Measurements from ENCODE around the gene STAT1.

Gene STAT1

GRCh38 chr2:191030521-191031154 lies 16.7 kb upstream of the STAT1 start:
- DNase-seq, result no peak

GRCh38 chr2:191029280-191029950 lies 15.4 kb upstream of the STAT1 start:
- no peak for DNase-seq

GRCh38 chr2:191026377-191026776 lies 12.4 kb upstream of the STAT1 start:
- no peak for DNase-seq

- no peak for DNase-seq
These were observed 11.2 kb upstream of the STAT1 start for GRCh38 chr2:191025135-191025534.

- DNase-seq, result no peak
These were observed 9.3 kb upstream of the STAT1 start for GRCh38 chr2:191023235-191023679.

GRCh38 chr2:191020742-191021381 lies 6.9 kb upstream of the STAT1 start:
- no peak for DNase-seq

- DNase-seq, result peak; percentile 94
These were observed 6.3 kb upstream of the STAT1 start for GRCh38 chr2:191020221-191020741.

GRCh38 chr2:191019376-191019775 lies 5.4 kb upstream of the STAT1 start:
- DNase-seq, result peak; percentile 60

- peak; percentile 98 for DNase-seq
These were observed 4.7 kb upstream of the STAT1 start for GRCh38 chr2:191018643-191019119.

- peak; percentile 75 for DNase-seq
These were observed 4.1 kb upstream of the STAT1 start for GRCh38 chr2:191018048-191018447.

GRCh38 chr2:191015831-191016230 lies 1.9 kb upstream of the STAT1 start:
- no peak for DNase-seq

- DNase-seq, result no peak
These were observed 1.3 kb upstream of the STAT1 start for GRCh38 chr2:191015239-191015638.

GRCh38 chr2:191014653-191015020 lies 666 bp upstream of the STAT1 start:
- no peak for DNase-seq

- DNase-seq, result no peak
These were observed 364 bp downstream of the STAT1 start for GRCh38 chr2:191013682-191013931.

- DNase-seq, result no peak
These were observed 908 bp downstream of the STAT1 start for GRCh38 chr2:191012845-191013681.

- DNase-seq, result no peak
These were observed 1.6 kb downstream of the STAT1 start for GRCh38 chr2:191012346-191012745.

- DNase-seq, result no peak
These were observed 2.8 kb downstream of the STAT1 start for GRCh38 chr2:191010887-191011885.

GRCh38 chr2:191009541-191010374 lies 4.2 kb downstream of the STAT1 start:
- no peak for DNase-seq

- no peak for DNase-seq
These were observed 5.7 kb downstream of the STAT1 start for GRCh38 chr2:191008286-191008685.

- no peak for DNase-seq
These were observed 6.8 kb downstream of the STAT1 start for GRCh38 chr2:191006997-191007783.
